Breast epithelium (tissue), 4 donors: ENCODE measurements around the gene DVL1. TPM values are rescaled to one million over a fixed set of nuclear protein-coding genes. Genes with fewer than 3 reads are reported as not detected.

Experiments used
- DNase-seq, 2 donors: peaks; one replicate each; pipeline ENCODE4 v3.0.0-alpha.2; 2019; ENCODE audit warnings: low spot score in 2 of 2
- H3K27ac ChIP-seq, 2 donors: fragments of 200-600 bp; sonication (generic) in 1 of 2; one replicate each; pipeline ENCODE4 v1.5.1; 2016 to 2019; ENCODE audit warnings: mild to moderate bottlenecking in 1 of 2
- H3K27me3 ChIP-seq, 2 donors: fragments of 200-600 bp; sonication (generic) in 1 of 2; one replicate each; pipeline versions ENCODE4 v1.5.1 to v1.6.0; 2017 to 2019; ENCODE audit warnings: control low read depth in 1 of 2, mild to moderate bottlenecking in 1 of 2
- H3K36me3 ChIP-seq: fragments of 200-600 bp; one replicate; pipeline ENCODE4 v1.5.1; 2019
- H3K4me1 ChIP-seq, 2 donors: fragments of 200-600 bp; sonication (generic); one replicate each; pipeline ENCODE4 v1.5.1; 2016 to 2019; ENCODE audit warnings: control low read depth in 1 of 2
- H3K4me3 ChIP-seq, 3 donors: fragments of 200-600 bp; sonication (generic); 1 replicate in 2 of 3; 2 replicates in 1 of 3; pipeline ENCODE4 v1.5.1; 2016 to 2019; ENCODE audit warnings: mild to moderate bottlenecking in 3 of 3, moderate library complexity in 2 of 3
- H3K9me3 ChIP-seq, 2 donors: fragments of 200-600 bp; sonication (generic) in 1 of 2; one replicate each; pipeline ENCODE4 v1.5.1; 2016 to 2019; ENCODE audit warnings: control low read depth in 1 of 2
- POLR2A ChIP-seq: fragments of 450-650 bp; IDR thresholded peaks from one replicate; pipeline ENCODE4 v1.6.1; 2016; ENCODE audit warnings: antibody characterized with exemption, mild to moderate bottlenecking, moderate library complexity
- POLR2AphosphoS5 ChIP-seq, 3 donors: sonication (generic); formaldehyde crosslinking; IDR thresholded peaks; one replicate each; pipeline ENCODE4 v1.6.1; 2017; ENCODE audit warnings: antibody characterized with exemption in 3 of 3
- intact Hi-C: fragments of 100-400 bp; cut with DNase I; formaldehyde crosslinking; loops from one replicate; pipeline ENCODE4 v1.15.1; 2023; ENCODE audit warnings: low total_unique reads
- total RNA-seq, 3 donors: library from RNA; depleted of rRNA; stranded (reverse); fragments of >200 nt; gene quantifications; one replicate each; pipeline ENCODE4 v1.1.0, GENCODE V29; 2016
- TF ChIP-seq, protein P1 (sequence below), 3 donors: fragments of 450-650 bp; IDR thresholded peaks; one replicate each; pipeline ENCODE4 v1.5.1; 2016 to 2017; ENCODE audit warnings: antibody characterized with exemption in 3 of 3, mild to moderate bottlenecking in 3 of 3, moderate library complexity in 3 of 3

The DVL1 gene
- total RNA-seq, 3 donors from 2014 or later: 55.2 to 70.1 (median 55.2) TPM

DNA sequence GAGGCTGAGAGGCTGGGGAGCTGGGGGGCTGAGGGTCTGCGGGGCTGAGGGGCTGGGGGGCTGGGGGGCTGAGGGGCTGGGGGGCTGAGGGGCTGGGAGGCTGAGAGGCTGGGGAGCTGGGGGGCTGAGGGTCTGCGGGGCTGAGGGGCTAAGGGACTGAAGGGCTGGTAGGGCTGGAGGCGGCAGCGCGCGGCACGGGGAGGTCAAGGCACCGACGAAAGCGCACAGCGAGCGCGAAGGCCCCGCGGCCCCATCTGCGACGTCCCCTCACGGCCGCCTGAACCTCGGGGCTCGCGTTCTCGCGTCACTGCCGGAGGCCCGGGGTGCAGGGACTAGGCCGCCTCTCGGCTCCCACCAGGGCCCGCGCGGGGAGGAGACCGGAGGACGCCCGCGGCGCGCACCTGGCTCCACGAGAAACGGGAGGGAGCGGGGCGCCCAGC is 25.1 kb downstream of the DVL1 start:
- H3K4me3 ChIP-seq: peak overlapping the region; percentile 96 to 100 (median 98)
- no peaks in the 10 kb centered on the region for H3K36me3 ChIP-seq
- peaks cover 10 to 17% of the 10 kb centered on the region in 2 donors for H3K4me1 ChIP-seq
- no peak for DNase-seq
- intact Hi-C loops: no loop called here
- TF ChIP-seq, protein P1, sequence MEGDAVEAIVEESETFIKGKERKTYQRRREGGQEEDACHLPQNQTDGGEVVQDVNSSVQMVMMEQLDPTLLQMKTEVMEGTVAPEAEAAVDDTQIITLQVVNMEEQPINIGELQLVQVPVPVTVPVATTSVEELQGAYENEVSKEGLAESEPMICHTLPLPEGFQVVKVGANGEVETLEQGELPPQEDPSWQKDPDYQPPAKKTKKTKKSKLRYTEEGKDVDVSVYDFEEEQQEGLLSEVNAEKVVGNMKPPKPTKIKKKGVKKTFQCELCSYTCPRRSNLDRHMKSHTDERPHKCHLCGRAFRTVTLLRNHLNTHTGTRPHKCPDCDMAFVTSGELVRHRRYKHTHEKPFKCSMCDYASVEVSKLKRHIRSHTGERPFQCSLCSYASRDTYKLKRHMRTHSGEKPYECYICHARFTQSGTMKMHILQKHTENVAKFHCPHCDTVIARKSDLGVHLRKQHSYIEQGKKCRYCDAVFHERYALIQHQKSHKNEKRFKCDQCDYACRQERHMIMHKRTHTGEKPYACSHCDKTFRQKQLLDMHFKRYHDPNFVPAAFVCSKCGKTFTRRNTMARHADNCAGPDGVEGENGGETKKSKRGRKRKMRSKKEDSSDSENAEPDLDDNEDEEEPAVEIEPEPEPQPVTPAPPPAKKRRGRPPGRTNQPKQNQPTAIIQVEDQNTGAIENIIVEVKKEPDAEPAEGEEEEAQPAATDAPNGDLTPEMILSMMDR (IDR thresholded peaks at IDR 0.05): no peak
- TF ChIP-seq POLR2A: no peak
- no peak for TF ChIP-seq POLR2AphosphoS5 (IDR thresholded peaks at IDR 0.05)
- no peaks in the 10 kb centered on the region for H3K27me3 ChIP-seq
- H3K27ac ChIP-seq: peak overlapping the region; percentile 91 to 93
- no peaks in the 10 kb centered on the region for H3K9me3 ChIP-seq

DNA sequence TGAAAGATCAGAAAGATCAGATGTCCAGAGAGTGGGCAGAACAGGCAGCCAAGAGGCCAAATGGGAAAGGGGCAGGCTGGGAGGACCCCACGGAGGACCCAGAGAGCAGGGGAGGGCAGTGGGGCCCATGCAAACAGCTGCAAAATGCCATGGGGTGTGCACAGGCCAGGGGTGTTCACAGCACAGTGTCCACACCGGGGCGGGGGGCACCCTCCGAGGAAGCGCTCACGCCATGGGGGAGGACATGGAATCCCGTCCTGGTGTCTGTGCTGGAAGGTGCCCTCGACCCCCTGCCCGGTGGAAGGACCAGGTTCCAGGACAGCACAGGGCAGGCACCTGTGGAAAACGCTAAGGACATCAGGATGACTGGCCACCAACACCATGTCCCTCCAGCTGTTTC is 26.3 kb downstream of the DVL1 start:
- peak overlapping the region in 1 of 3 donors; percentile 100 for H3K4me3 ChIP-seq
- intact Hi-C loops: no loop called here
- DNase-seq: no peak
- no peaks in the 10 kb centered on the region for H3K9me3 ChIP-seq
- TF ChIP-seq POLR2A (no peak), POLR2AphosphoS5 (IDR thresholded peaks at IDR 0.05) (no peak)
- TF ChIP-seq, protein P1 (IDR thresholded peaks at IDR 0.05): no peak
- H3K36me3 ChIP-seq: no peaks in the 10 kb centered on the region
- no peak overlapping the region for H3K27ac ChIP-seq
- H3K27me3 ChIP-seq: no peaks in the 10 kb centered on the region
- H3K4me1 ChIP-seq: peaks cover 10 to 23% of the 10 kb centered on the region in 2 donors

DNA sequence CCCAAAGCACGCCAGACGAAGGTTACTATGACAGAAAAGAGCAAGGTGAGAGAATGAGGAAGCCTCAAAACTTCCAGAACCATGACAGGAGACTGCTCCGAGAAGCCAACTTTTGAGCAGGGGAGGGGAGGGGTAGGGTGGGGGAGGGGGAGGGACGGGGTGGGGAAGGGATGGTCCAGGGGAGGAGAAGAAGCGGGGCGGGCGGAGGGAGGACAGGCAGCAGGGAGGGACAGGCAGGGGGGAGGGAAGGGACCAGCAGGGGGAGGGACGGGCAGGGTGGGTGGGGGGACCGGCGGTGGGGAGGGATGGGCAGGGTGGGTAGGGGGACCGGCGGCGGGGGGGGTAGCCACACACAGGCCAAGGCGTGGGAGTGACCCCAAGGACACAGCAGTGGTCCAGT is 26.8 kb downstream of the DVL1 start:
- no peak for DNase-seq
- H3K4me1 ChIP-seq: peaks cover 10 to 26% of the 10 kb centered on the region in 2 donors
- peak overlapping the region in 1 of 3 donors; percentile 100 for H3K4me3 ChIP-seq
- H3K36me3 ChIP-seq: no peaks in the 10 kb centered on the region
- no peaks in the 10 kb centered on the region for H3K9me3 ChIP-seq
- no peaks in the 10 kb centered on the region for H3K27me3 ChIP-seq
- intact Hi-C loops: no loop called here
- H3K27ac ChIP-seq: no peak overlapping the region
- TF ChIP-seq, protein P1 (IDR thresholded peaks at IDR 0.05): no peak
- no peak for TF ChIP-seq POLR2AphosphoS5 (IDR thresholded peaks at IDR 0.05)
- TF ChIP-seq POLR2A: no peak

DNA sequence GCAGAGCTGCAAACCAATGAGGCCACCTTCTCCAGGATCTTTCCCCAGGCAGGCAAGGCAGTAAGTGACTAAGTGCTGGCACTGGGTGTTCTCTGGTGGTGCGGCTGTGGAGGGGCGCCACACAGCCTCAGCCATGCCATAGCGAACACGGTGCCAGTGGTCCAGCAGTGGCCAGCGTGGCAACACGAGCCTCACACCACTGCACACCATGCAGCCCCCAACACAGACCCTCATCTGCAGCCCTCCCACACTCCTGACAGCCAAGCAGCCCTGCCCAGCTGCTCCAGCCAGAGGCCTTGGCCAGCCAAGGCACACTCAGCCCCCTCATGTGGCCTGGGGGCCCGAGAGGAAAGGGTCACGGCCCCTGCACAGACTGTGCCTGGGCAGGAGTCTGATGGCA is 27.7 kb downstream of the DVL1 start:
- intact Hi-C loops: no loop called here
- H3K36me3 ChIP-seq: no peaks in the 10 kb centered on the region
- no peaks in the 10 kb centered on the region for H3K27me3 ChIP-seq
- H3K27ac ChIP-seq: no peak overlapping the region
- no peaks in the 10 kb centered on the region for H3K9me3 ChIP-seq
- peaks cover 10 to 26% of the 10 kb centered on the region in 2 donors for H3K4me1 ChIP-seq
- TF ChIP-seq POLR2AphosphoS5 (IDR thresholded peaks at IDR 0.05) (no peak), POLR2A (no peak)
- TF ChIP-seq, protein P1 (IDR thresholded peaks at IDR 0.05): no peak
- no peak for DNase-seq
- no peak overlapping the region for H3K4me3 ChIP-seq

DNA sequence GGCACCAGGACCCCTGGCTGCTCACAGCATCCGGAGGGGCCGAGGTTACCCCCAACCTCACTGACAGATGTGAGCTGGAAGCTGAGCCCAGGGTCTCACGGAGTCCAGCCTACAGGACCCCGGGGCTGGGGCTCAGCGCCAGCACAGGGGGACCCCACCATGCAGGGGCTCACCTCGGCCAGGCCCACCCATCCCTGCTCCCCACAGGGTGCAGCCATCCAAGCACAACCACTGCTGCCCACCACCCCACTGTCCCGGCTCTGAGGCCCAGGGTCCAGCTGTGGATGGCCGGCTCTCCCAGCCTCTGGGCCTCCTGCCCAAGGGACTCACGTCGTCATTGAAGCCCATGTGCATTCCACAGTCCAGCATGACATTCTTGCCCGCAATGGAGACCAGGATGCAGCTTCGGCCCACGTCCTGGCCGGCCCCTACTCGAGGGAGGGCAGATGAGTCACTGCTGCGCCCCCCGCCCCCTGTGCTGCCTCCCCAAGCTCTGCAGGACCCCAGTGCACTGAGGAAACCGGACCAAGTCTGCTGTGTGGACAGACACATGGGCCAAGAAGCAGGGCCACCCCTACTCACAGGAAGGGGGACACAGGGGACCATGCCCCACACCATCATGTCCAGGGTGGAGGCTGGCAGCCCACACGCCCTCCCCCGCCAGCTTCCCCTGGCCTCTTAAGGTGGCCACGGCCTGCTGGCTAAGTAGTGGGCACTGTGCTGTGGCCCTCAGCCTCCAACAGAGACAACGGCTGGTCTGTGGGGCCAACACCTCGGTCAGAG is 28.4 kb downstream of the DVL1 start:
- H3K9me3 ChIP-seq: no peaks in the 10 kb centered on the region
- H3K4me1 ChIP-seq: peaks cover 8 to 24% of the 10 kb centered on the region in 2 donors
- no peak for DNase-seq
- TF ChIP-seq POLR2AphosphoS5 (IDR thresholded peaks at IDR 0.05) (no peak), POLR2A (no peak)
- TF ChIP-seq, protein P1 (IDR thresholded peaks at IDR 0.05): no peak
- no peaks in the 10 kb centered on the region for H3K36me3 ChIP-seq
- no peak overlapping the region for H3K4me3 ChIP-seq
- intact Hi-C loops: no loop called here
- H3K27ac ChIP-seq: no peak overlapping the region
- no peaks in the 10 kb centered on the region for H3K27me3 ChIP-seq
